ENCODE results near the gene IL33.
A peak's percentile ranks its signal among the peaks of the same experiment; 100 is the strongest.

IL33 gene

GRCh38 chr9:6305954-6306563 is 90.5 kb downstream of the IL33 start:
- peak; percentile 80 for FAIRE-seq

Measured in TTC549 (cell line).